Suprapubic skin (tissue), 4 donors: ENCODE measurements around the gene ANOS1.

ENCODE experiments used
- EP300 ChIP-seq: sonication (generic); formaldehyde crosslinking; IDR thresholded peaks from one replicate; pipeline ENCODE4 v1.6.1; 2017; ENCODE audit warnings: antibody characterized with exemption
- POLR2A ChIP-seq, 2 donors: fragments of 450-650 bp; IDR thresholded peaks; one replicate each; pipeline ENCODE4 v1.6.1; 2017; ENCODE audit warnings: antibody characterized with exemption in 2 of 2, mild to moderate bottlenecking in 2 of 2, moderate library complexity in 2 of 2
- POLR2AphosphoS5 ChIP-seq, 3 donors: sonication (generic); formaldehyde crosslinking; IDR thresholded peaks; one replicate each; pipeline ENCODE4 v1.6.1; 2017; ENCODE audit warnings: antibody characterized with exemption in 3 of 3
- TF ChIP-seq, protein P1 (sequence below), 2 donors: fragments of 200-600 bp in 1 of 2; fragments of 450-650 bp in 1 of 2; sonication (generic) in 1 of 2; IDR thresholded peaks; one replicate each; pipeline ENCODE4 v1.5.1; 2016 to 2019; ENCODE audit warnings: antibody characterized with exemption in 2 of 2, mild to moderate bottlenecking in 1 of 2, moderate library complexity in 1 of 2

DNA sequence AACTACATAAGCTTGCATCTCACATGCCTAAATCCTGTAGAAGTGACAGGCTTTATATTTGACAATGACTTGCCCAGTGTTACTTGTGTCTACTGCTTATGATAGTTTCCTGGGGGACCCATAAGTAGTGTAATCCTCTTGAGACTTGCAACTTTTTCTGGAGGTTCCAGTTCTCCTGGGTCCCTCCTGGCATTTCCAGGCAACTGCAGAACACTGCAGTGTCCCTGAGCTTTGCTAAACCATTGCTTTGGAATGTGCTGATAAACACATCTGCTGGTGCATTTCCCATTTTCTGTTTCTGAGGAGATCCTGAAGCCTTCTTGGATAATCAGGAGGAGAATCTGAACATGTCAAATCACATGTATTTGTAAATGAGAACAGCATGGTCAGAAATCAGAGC, 82.0 kb downstream of the ANOS1 start:
- TF ChIP-seq, protein P1, sequence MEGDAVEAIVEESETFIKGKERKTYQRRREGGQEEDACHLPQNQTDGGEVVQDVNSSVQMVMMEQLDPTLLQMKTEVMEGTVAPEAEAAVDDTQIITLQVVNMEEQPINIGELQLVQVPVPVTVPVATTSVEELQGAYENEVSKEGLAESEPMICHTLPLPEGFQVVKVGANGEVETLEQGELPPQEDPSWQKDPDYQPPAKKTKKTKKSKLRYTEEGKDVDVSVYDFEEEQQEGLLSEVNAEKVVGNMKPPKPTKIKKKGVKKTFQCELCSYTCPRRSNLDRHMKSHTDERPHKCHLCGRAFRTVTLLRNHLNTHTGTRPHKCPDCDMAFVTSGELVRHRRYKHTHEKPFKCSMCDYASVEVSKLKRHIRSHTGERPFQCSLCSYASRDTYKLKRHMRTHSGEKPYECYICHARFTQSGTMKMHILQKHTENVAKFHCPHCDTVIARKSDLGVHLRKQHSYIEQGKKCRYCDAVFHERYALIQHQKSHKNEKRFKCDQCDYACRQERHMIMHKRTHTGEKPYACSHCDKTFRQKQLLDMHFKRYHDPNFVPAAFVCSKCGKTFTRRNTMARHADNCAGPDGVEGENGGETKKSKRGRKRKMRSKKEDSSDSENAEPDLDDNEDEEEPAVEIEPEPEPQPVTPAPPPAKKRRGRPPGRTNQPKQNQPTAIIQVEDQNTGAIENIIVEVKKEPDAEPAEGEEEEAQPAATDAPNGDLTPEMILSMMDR (IDR thresholded peaks at IDR 0.05): no peak
- no peak for TF ChIP-seq POLR2A (IDR thresholded peaks at IDR 0.05)
- no peak for TF ChIP-seq POLR2AphosphoS5 (IDR thresholded peaks at IDR 0.05)
- no peak for TF ChIP-seq EP300
